GM19099 (cell line): ENCODE data around the gene KLRD1.

Source experiments
- POLR2A ChIP-seq: IDR thresholded peaks from 3 replicates; pipeline ENCODE4 v1.6.1; 2011; ENCODE audit warnings: low read depth; ENCODE audit not compliant: insufficient read length; ENCODE audit errors: extremely low read depth

Gene KLRD1

GRCh38 chr12:10310926-10311720 is 3.5 kb downstream of the KLRD1 start:
- no peak for TF ChIP-seq POLR2A

- TF ChIP-seq POLR2A = no peak
Measured at GRCh38 chr12:10319388-10319787, 11.7 kb downstream of the KLRD1 start.

GRCh38 chr12:10320643-10321042 is 13.0 kb downstream of the KLRD1 start:
- no peak for TF ChIP-seq POLR2A

- no peak for TF ChIP-seq POLR2A
Measured at GRCh38 chr12:10331642-10332239, 24.1 kb downstream of the KLRD1 start.

GRCh38 chr12:10339053-10339840 is 31.6 kb downstream of the KLRD1 start:
- no peak for TF ChIP-seq POLR2A

GRCh38 chr12:10341892-10342509 is 34.3 kb downstream of the KLRD1 start:
- no peak for TF ChIP-seq POLR2A

- no peak for TF ChIP-seq POLR2A
Measured at GRCh38 chr12:10354071-10354470, 46.4 kb downstream of the KLRD1 start.

- no peak for TF ChIP-seq POLR2A
Measured at GRCh38 chr12:10354502-10354901, 46.8 kb downstream of the KLRD1 start.

- no peak for TF ChIP-seq POLR2A
Measured at GRCh38 chr12:10358131-10358530, 50.5 kb downstream of the KLRD1 start.

GRCh38 chr12:10358969-10359368 is 51.3 kb downstream of the KLRD1 start:
- TF ChIP-seq POLR2A = no peak

- no peak for TF ChIP-seq POLR2A
Measured at GRCh38 chr12:10361084-10361483, 53.4 kb downstream of the KLRD1 start.

GRCh38 chr12:10361622-10362021 is 54.0 kb downstream of the KLRD1 start:
- no peak for TF ChIP-seq POLR2A

GRCh38 chr12:10362325-10362724 is 54.7 kb downstream of the KLRD1 start:
- TF ChIP-seq POLR2A = no peak

GRCh38 chr12:10362828-10363657 is 55.4 kb downstream of the KLRD1 start:
- no peak for TF ChIP-seq POLR2A

- TF ChIP-seq POLR2A = no peak
Measured at GRCh38 chr12:10363658-10363913, 55.9 kb downstream of the KLRD1 start.
